ENCODE data around the gene SLC38A3. TPM values are rescaled to one million over a fixed set of nuclear protein-coding genes. Genes with fewer than 3 reads are reported as not detected.
A peak's percentile ranks its signal among the peaks of the same experiment; 100 is the strongest.

SLC38A3 gene
- total RNA-seq, 1 donor from 2014 or later = 2.2 TPM

GRCh38 chr3:50192124-50192523, 12.9 kb upstream of the SLC38A3 start:
- DNase-seq (ENCODE audit: low spot score) = no peak

GRCh38 chr3:50192689-50193141, 12.4 kb upstream of the SLC38A3 start:
- peak; percentile 72 for DNase-seq (ENCODE audit: low spot score)

DNA sequence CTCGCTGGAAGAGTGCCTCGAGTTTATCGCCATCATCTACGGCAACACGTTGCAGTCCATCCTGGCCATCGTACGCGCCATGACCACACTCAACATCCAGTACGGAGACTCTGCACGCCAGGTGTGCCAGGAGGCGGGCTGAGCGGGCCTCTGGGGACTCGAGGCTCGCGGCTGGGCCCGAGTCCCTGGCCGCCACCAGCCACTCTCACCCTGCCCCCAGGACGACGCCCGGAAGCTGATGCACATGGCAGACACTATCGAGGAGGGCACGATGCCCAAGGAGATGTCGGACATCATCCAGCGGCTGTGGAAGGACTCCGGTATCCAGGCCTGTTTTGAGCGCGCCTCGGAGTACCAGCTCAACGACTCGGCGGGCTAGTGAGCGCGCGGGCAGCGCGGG, 11.8 kb upstream of the SLC38A3 start:
- no peak for DNase-seq (ENCODE audit: low spot score)

- DNase-seq (ENCODE audit: low spot score) = no peak
Measured at GRCh38 chr3:50193746-50194127, 11.3 kb upstream of the SLC38A3 start.

DNA sequence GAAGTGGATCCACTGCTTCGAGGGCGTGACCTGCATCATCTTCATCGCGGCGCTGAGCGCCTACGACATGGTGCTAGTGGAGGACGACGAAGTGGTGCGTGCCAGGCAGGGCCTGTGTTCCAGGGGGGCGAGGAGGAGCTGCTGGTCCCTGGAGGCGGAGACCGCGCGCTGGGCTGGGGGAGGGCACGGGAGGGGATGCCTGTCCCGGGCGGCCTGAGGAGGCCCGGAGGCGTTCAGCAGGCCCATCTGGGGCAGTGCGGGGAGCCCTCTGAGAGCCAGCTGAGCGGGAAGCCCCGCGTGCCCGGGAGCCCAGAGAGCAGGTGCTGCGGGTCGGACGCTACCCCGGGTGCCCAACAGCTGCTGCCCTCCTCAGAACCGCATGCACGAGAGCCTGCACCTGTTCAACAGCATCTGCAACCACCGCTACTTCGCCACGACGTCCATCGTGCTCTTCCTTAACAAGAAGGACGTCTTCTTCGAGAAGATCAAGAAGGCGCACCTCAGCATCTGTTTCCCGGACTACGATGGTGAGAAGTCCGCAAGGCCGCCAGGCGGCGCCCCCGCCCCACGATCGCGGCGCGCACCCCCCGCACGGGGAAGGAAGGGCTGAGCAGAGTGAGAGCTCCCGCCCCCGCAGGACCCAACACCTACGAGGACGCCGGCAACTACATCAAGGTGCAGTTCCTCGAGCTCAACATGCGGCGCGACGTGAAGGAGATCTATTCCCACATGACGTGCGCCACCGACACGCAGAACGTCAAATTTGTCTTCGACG, 10.8 kb upstream of the SLC38A3 start:
- peak; percentile 63 for DNase-seq (ENCODE audit: low spot score)

GRCh38 chr3:50194903-50195500, 10.1 kb upstream of the SLC38A3 start:
- DNase-seq (ENCODE audit: low spot score) = no peak

GRCh38 chr3:50195501-50196252, 9.4 kb upstream of the SLC38A3 start:
- DNase-seq (ENCODE audit: low spot score) = no peak

DNA sequence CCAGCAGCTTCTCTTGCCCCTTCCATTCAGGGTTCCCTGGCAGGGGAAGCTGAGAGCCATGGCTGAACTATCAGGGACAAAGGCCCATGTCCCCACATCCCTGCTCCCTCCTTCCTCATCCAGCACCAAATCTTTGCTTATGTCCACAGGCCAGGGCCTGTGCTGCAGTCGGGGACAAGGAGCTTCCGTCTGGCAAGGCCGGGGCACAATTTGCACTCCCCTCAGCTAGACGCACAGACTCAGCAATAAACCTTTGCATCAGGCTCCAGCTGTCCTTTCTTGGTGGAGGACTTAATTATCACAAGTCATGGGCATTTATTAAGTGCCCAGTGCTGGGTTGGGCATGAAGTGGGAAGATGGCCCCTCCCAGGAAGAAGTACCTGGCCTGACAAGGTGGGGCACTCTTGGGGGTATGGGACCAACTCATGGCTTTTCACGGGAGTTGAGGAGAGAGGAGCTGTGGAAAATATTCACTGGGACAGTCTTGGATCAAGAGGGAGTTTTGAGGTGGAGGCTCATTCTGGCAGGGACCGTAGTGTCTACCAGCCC, 8.7 kb upstream of the SLC38A3 start:
- no peak for DNase-seq (ENCODE audit: low spot score)

DNA sequence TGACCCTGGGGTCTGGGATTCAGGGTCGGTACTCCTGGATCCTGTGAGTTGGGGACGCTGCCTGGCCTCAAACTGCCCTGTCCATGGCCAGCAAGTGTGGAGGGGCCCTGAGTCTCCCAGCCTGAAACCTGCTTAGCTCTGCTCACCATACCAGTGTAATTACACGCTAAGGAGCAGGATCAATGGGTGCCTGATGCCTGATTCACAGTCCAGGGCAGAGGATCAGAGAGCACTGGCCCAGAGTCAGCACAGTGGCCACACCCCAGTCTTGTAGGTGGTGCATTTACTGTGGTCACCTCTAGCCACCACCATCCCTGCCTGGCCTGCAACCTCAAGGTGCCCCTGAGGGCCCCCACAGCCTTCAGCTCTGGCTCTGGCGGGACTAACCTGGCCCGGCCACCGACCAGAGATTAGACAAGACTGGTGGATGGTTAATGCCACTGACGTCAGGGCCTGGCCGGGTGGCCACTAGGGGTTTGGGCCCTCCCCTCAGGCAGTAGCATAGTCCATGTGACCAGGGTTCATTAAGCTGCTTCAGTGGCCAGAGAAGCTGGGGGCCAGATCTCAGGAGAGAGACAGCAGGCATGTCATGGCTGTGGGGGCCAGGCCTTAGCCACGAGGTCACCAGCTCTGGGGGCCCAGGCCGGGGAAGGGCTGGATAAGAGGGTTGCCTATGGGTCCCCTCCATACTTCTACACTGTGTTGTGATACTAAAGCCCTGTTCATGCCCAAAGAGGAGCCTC, 3.3 kb upstream of the SLC38A3 start:
- DNase-seq (ENCODE audit: low spot score) = no peak

DNA sequence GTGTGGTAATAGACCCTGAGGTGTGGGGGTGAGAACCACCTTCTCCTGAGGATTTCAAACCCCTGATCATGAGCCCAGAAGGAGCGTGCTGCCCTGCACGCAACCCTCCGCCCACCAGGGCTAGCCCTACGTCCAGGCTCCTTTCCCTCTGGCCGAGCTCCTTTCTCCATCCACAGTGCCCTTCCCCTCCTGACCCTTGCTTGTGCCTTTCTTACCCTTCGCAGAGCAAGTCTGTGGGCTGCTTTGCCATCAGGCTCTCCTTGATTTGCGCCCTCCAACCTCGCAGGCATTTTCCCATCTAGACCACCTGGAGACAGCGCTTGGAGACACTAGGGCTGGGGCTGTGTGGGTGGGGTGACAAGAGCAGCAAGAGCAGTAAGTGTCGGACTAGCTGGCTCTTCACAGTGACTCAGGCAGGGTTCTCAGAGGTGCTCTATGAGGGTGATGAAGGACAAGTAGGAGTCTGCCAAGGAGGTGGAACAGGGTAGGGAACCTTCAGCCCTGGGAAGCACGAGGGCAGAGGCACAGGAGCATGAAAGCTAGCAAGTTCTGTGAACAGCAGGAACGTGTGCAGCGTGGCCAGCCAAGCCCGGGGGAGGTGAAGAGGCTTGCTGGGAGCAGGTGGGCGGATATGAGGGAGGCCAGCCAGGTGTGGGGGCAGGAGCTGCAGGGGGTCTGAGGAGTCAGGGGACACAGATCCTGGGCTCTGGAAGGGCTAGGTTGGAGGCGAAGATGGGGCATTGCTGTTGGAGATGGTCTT, 2.5 kb upstream of the SLC38A3 start:
- DNase-seq (ENCODE audit: low spot score) = no peak

- DNase-seq (ENCODE audit: low spot score) = no peak
Measured at GRCh38 chr3:50203113-50203808, 1.8 kb upstream of the SLC38A3 start.

GRCh38 chr3:50203809-50204803, 965 bp upstream of the SLC38A3 start:
- DNase-seq (ENCODE audit: low spot score) = no peak

- no peak for DNase-seq (ENCODE audit: low spot score)
Measured at GRCh38 chr3:50205413-50206276, 574 bp downstream of the SLC38A3 start.

DNA sequence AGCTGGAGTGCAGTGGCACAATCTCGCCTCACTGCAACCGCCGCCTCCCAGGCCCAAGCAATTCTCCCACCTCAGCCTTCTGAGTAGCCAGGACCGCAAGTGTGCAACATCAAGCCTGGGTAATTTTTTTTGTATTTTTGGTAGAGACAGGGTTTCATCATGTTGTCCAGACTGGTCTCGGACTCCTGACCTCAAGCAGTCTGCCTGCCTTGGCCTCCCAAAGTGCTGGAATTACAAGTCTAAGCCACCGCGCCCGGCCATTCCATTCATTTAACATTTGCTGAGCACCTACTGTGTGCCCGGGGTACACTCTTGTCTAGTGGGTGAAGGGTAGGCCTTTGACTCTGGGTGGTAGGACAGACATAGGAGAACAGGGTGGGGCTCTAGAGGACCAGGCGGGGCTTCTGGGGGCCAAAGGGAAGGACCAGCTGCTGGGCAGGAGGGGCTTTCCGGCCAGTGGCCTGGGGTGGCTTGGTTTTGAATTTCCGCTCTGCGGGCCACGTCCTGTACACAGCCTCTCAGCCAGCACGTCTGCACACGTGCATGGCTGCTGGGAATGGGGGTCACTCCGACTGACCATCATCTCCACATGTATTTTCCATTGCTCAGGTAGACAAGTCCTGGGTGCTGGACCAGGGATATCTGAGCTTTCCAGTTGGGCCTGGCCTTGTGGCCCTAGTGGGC, 2.4 kb downstream of the SLC38A3 start:
- DNase-seq (ENCODE audit: low spot score) = no peak

DNA sequence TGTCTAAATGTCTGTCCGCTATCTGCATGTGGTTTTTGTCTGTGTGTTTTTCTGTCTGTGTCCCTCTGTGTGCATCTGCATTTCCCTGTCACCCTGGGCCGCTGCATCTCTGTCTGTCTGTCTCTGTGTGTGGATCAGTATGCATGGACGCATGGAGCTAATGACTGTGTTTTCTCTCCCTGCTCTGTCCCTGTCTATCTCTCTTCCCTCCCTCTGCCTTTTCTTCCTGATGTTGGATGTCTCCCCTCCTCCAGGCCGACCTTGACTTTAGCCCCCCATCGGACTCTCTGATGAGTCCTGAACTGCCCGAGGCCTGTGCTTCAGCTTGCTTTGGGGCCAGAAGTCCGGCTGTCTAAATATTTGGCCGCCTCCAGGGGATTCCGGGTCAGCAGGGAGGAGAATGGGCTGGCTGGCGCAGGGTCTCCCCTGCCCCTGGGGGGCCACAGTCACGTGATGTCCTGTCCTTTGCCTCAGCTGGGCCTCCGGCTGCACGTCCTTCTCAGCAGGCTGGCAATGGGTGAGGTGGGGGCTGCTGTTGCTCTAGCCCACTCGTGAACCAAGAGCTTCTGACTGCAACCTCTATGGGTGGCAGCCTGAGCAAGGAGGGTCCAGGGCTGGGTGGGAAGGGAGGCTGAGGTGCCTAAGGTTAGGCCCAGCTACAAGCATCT, 3.7 kb downstream of the SLC38A3 start:
- DNase-seq (ENCODE audit: low spot score) = no peak

- no peak for DNase-seq (ENCODE audit: low spot score)
Measured at GRCh38 chr3:50210176-50210509, 5.1 kb downstream of the SLC38A3 start.
